GM21723 (cell line): ENCODE measurements around the gene CD80.
A peak's percentile ranks its signal among the peaks of the same experiment; 100 is the strongest.
"Not testable (repeated sequence)": the region's sequence is repeated elsewhere in the genome, so short reads cannot be mapped to it uniquely, and the experiment has no call there.

Source experiments
- ATAC-seq: cut with Tn5 transposase; IDR thresholded peaks from one replicate; pipeline ENCODE4 v1.9.1; 2021; ENCODE audit warnings: mild to moderate bottlenecking, moderate library complexity; ENCODE audit not compliant: unreplicated experiment

CD80 gene

DNA sequence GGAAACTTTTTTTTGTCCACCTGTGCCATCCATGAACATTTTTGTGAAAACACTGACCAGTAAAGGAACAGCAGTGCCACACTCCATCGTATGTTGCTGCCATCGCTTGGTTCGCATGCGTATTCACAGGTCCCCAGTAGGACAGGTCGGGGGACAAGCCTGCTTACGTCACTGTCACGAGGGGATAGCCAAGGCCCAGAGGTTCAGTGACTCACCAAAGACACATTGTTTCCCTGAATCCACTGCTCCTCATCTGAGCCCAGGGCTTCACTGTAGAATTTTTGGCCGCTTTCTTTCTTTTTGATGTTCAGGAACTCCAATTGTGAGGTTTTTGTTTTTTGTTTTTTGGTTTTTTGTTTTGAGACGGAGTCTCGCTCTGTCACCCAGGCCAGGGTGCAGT lies 25.8 kb upstream of the CD80 start:
- ATAC-seq: no peak

DNA sequence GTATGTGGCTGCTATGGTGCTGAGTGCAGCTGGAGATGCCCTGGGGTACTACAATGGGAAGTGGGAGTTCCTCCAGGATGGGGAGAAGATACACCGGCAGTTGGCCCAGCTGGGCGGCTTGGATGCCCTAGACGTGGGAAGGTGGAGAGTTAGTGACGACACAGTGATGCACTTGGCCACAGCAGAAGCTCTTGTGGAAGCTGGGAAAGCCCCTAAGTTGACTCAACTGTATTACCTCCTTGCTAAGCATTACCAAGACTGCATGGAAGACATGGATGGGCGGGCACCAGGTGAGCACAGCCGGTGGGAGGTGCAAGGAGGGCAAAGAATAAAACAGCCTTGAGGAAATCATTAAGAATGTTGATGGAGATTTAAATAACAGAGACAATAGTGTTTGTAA lies 22.8 kb upstream of the CD80 start:
- peak; percentile 45 for ATAC-seq

DNA sequence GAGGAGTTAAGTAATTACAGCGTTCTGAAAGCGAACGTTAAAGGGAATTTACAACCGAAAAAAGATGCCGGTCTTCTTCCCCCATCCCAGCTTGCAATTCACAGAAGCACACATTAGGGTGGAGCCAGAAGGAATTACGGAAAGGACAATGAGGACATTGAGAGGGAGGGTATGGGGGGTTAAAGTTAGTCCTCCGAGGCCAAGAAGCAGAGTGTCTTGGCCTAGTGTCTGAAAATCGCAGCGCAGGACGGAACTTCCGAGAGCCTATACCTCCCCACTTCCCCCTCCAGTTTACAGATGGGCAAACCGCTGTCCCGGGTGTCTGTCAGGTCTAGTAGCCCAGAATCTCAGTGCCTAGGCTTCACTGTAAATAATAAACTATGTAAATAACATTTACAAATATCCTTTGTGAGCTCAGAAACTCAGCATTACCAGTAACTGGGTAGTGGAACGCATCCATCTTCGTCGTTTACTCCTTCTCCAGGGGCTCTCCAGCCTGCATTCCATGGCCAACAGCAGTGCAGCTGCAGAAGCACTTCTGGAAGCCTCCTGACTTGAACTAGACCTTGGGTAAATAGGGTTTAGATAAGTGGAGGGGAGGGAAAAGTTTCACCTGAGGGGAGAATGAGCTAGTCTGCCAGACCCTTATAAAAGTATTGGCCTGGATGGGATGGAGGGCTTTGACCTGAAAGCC lies 20.8 kb upstream of the CD80 start:
- peak; percentile 64 for ATAC-seq

DNA sequence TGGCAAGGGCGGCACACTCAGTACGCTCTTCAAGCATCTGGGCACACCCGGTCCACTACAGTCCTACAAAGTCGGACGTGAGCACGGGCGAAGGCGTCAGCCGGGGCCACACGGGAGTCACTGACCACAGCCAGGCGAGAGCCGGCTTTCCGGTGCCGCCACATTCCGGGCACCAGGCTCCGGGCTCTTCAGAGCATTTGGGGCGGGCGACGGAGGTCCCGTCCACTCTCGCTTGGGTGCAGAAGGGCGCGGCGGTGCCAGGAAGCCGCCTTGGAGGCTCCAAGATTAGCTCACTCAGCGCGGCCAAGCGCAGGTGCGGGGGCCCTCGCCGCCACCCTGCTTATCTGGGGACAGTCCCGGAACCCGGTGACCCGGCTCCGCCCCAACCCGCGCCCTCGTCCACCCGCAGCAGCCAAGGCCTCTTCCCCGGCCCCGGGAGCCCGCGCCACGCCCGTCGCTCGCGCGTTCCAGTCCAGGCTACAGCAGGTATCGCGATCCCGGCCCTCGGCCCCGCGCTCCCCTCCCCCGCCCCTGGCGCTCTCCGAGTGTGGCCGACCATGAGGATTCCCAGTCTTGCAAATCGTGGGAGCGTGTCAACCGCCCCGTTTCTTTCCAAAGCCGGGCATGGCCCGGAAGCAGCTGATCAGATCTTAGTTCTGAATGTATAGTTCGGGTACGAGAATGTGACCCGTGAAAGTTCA lies 20.1 kb upstream of the CD80 start, which contains the start of gene ADPRH:
Gene ADPRH, plus strand, starts transcription at position 127 of the 701 bp plus-strand sequence. CDS start 2,678 bp downstream, outside the sequence.
- peak; percentile 72 for ATAC-seq

DNA sequence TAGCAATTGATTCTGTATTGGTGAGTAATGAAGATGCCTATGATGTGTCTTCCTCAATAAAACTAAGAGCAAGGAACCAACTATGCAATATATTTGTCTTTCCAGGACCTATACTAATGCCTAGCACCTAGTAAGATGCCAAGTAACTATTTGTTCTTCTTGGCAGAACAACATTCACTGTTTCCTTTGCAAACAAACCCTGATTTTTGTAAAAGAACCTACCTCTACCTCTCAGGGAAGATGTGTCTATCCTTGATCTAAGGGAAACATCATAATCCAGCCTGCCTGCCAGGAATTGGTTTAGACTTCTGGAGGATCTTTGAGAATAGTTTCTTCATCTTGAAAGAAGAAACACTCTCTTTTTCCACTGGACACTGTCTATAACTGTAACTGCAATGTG lies 16.1 kb upstream of the CD80 start:
- ATAC-seq: no peak

DNA sequence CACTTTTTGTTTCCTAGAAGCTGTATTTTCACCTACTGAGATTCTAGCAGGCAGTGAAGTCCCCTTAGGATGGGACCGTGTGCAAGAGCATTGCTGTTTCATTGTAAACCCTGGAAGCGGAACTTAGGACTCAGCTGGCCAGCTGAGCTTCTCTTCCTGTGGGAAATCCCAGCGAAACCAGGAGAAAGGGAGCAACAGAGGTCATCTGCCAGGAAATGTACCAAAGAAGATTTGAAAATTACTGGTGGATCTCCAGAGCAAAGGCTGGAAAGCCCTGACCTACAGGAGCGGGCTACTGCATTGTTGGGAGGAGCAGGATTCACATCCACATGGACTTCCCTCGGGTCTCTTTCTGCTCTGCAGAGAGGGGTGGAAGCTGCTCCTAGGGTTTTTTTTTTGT lies 12.3 kb upstream of the CD80 start:
- ATAC-seq: no peak

DNA sequence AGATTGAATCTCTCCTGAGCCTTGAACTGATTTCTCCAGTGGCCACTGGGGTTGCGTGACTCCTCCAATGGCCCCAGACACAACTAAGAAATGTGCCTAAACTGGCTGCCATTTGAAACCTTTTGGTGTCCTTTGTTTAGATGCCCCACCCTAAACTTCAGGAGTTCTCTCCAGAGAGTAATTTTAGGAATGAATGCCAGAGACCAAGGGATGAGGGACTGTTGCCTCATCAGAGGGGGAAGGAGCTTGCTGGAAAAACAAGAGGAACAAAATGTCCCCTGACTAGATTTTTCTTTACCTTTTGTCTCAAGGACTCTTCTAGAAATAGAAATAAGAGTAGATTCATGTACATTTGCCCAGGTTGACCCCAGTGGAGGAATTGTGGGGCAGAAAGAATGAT lies 11.8 kb upstream of the CD80 start:
- no peak for ATAC-seq

DNA sequence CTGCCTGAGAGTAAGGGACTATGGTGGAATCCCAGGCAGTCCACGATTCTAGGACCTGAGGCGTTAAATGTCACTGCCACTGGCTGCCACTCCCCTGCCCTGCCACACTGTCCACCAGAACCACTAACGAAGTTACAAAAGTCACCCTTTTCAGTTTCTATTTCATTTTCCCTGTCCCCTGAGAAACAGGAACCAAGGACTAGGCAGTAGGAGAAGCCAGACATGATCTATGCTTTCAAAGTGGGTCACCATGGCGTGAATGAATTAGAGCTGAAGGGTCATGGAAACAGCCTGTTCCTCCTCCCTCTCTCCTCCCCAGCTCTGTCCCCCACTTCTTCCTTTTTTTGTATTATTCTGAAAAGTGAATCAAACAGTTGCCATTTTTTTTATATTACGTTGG lies 10.8 kb upstream of the CD80 start:
- peak; percentile 78 for ATAC-seq

DNA sequence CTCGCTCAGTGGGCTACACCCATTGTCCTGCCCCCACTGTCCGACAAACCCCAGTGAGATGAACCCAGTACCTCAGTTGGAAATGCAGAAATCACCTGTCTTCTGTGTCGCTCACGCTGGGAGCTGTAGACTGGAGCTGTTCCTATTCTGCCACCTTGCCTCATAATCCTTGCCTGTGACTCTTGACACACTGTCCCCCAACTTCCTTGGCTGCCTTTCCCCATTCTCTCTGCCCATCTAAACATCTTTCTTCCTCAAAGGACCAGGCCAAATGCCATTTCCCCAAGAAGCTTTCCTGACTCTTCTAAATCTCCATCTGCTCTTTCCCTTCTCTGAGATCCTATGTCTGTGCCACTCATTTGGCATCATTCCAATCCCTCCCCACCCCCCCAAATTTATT lies 9.7 kb upstream of the CD80 start:
- no peak for ATAC-seq

DNA sequence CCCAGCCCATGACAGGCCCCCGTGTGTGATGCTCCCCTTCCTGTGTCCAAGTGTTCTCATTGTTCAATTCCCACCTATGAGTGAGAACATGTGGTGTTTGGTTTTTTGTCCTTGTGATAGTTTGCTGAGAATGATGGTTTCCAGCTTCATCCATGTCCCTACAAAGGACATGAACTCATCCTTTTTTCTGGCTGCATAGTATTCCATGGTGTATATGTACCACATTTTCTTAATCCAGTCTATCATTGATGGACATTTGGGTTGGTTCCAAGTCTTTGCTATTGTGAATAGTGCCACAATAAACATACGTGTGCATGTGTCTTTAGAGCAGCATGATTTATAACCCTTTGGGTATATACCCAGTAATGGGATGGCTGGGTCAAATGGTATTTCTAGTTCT lies 3.9 kb upstream of the CD80 start:
- not testable (repeated sequence) for ATAC-seq

DNA sequence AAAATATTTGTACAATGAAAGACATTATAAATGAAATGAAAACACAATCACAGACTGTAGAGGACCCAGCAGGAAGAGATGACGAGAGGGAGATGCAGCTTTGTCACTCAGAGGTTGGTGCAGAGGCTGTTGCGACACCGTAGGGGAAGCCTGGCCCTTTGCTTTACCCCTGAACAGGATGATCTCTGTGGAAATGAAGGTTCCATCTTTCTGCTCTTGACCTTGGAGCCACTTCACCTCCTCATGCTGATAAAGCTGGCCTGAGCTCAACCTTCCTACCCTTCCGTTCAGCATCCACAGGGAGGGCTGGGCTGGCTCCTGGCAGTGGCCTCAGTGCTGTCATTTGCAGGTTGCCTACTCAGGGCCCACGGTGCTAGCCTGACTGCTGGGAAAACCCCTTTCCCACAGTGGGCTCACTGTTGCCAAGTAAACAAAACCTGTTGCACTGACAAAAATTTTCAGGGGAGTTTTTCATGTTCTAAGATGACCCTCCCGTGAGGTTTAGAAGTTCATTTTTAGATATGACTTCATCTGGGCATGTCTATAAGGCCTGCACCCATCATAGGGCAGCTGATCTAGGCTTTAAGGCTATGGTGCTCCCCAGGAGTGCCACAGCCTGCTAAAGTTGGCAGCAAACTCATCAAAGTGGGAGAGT lies 3.0 kb upstream of the CD80 start:
- peak; percentile 68 for ATAC-seq

DNA sequence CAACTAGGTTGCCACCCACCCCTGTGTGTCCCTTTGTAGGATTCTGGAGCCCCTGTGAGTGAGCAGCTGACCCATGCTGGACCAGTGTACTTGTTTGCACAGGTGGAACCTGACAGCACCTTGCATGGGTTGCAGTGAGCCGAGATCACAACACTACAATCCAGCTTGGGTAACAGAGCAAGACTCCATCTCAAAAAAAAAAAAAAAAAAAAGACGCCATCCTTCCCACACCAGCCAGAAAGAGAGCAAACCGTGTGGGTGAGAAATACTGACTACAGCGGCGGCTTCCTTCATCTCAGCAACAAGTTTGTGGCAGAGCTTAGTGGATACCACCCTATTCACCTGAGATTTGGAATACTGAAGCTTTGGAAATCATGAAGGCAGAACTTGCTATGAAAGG lies 746 bp upstream of the CD80 start:
- ATAC-seq: peak; percentile 1

DNA sequence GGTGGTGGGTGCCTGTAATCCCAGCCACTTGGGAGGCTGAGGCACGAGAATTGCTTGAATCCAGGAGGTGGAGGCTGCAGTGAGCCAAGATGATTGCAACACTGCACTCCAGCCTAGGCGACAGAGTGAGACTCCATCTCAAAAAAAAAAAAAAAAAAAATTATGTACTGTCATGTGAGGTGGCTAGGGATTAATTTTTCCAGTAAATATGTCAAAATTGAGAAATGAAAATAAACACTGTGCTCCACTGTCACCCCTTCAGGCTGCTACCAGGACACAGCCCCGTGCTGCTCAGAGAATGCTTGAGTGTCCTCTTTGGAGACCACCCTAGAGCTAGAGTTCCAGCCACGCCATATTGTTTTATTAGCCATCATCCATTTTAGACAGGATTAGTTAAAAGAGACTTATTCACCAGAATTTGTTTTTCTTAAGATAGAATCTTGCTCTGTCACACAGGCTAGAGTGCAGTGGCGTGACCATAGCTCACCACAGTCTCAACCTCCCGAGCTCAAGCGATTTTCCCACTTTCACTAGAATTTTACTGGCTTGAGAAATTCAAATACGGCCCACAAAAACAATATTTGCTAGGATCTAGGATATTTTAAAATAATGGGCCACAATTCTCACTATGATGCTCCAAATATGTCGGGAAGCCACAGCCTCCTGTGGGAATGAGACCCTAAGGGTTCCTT lies 642 bp downstream of the CD80 start:
- no peak for ATAC-seq

DNA sequence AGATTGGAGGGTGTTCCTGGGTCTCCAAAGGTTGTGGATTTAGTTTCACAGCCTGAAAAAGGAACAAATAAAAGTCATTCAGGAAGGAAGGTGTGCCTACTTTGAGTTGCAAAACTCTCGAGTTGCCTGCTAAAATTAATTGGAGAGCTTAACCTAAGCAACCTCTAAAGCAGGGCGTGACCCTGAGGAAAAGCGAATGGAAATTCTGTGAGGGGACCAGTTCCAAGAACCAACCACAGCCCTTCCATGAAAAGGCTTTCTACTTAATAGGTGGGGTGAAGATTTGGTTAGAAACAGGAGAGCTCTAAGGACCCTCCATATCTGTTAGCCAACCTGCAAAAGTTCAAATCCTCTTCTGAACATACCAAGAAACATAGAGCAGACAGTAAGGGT lies 1.5 kb downstream of the CD80 start:
- no peak for ATAC-seq

DNA sequence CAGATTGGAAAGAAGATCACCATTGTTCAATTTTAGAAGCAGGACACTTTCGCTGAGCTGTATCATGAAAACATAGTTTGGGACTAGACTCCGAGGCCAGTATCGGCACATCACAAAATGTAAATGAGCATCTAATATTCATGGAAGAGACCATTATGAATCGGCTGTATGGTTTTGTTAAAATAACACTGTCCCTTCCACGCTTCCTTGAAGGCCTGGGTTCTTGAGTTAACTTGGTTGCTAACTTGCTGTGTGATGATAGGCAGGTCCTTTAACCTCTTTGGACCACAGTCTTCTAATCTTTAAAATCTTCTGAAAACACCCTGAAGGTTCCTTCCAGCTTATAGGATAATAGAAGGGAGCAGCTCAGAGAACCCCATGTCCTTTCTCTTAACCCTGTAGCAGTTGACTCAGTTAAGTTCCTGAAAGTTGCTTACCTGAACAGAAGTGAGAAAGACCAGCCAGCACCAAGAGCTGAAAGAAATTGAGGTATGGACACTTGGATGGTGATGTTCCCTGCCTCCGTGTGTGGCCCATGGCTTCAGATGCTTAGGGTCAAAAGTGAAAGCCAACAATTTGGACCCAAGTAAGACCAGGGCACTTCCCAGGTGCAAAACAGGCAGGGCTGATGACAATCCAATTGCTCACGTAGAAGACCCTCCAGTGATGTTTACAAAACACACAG lies 2.1 kb downstream of the CD80 start:
- no peak for ATAC-seq

DNA sequence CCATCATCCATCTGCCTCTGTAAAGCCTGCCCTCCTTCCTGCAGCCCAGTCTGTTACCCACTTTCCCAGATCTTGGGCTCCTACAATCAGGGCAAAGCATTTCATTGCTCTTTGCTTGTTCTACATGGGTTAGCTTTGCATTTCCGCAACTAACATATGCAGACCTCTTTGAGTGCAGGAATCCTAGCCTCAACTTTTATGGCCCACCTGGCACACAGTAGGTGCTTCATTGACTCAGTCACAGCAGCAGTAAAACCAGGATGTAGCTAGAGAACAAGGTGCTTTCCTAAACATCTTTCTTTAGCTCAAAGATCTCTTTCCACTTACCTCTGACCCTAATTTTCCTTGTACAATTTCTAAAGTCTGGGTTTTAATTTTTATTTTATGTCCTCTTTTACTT lies 3.5 kb downstream of the CD80 start:
- ATAC-seq: no peak

DNA sequence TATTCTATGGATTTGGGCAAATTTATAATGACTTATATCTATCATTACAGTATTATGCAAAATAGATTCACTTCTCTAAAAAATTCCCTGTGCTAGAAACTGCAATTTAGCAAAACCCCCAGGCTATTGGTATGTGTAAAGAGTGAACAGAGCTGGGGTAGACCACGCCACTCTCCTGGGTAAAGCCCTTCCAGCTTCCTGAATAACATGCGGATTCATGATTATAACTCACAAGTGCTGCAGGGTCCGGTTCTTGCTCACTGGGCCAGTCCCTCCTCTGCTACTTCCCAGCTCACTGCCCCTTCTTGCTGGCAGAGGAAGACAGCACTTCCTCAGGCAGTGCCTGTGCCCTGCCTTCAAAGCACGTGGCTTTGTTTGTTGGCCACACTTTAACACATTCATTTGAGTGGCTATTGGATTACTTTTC lies 4.1 kb downstream of the CD80 start:
- ATAC-seq: no peak

DNA sequence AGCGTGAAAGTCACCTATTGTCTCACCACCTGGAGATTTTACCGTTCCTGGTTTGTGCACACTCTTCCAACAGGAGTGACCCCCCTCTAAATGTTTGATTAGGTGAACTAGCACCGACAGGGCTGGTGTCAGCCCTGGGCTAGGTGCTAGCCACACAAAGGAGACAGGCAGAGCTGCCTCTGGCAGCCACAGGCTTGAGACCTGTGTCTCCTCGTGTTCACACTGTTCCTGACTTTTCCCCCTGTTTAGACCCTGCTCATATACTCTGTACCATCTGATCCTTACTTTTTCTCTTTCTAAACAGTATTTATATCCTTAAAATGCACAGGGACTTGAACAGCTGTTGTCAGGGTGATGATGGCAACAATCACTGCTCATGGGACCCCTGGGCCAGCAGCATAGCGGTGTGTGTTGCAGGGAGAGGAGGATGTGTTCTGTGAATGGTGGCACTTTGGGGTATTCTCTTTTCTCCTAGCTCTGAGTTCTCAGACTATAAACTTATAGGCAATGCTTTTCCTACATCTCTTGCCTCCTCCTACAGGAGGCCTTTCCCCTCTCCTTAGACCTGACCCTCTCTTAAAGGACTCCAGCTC lies 5.5 kb downstream of the CD80 start:
- no peak for ATAC-seq

DNA sequence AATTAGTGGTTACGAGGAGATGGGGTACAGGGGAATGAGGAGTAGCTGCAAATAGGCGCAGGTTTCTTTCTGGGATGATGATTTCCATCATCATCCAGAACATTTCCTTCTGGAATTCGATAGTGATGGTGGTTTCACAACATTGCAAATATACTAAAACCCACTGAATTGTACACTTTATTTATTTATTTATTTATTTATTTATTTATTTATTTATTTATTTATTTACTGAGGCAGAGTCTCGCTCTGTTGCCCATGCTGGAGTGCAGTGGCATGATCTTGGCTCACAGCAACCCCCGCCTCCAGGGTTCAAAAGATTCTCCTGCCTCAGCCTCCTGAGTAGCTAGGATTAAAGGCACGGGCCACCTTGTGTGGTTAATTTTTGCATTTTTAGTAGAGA lies 6.5 kb downstream of the CD80 start:
- ATAC-seq: not testable (repeated sequence)

DNA sequence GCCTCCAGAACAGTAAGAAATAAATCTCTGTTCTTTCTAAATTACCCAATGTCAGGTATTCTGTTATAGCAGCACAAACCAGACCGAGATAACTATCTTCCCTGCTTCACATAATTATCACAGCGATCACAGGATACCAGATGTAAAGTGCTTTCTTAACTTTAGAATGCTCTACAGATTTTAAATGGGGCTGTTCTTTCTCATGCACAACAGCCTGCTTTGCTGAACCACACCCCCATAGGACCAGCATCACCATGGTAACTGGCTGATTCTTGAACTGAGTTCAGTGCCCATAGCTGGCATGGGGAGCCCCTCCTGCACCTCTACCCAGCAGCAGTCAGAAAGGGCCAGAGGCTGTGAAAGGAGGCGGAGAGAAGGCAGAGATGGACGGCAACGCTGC lies 7.8 kb downstream of the CD80 start:
- no peak for ATAC-seq
